GM18858 (cell line): ENCODE measurements around the gene CDSN.
A peak's percentile ranks its signal among the peaks of the same experiment; 100 is the strongest.
"Not testable (repeated sequence)": the region's sequence is repeated elsewhere in the genome, so short reads cannot be mapped to it uniquely, and the experiment has no call there.

Experiments
- ATAC-seq: cut with Tn5 transposase; IDR thresholded peaks from one replicate; pipeline ENCODE4 v1.9.1; 2021; ENCODE audit not compliant: unreplicated experiment

CDSN gene, protein sequence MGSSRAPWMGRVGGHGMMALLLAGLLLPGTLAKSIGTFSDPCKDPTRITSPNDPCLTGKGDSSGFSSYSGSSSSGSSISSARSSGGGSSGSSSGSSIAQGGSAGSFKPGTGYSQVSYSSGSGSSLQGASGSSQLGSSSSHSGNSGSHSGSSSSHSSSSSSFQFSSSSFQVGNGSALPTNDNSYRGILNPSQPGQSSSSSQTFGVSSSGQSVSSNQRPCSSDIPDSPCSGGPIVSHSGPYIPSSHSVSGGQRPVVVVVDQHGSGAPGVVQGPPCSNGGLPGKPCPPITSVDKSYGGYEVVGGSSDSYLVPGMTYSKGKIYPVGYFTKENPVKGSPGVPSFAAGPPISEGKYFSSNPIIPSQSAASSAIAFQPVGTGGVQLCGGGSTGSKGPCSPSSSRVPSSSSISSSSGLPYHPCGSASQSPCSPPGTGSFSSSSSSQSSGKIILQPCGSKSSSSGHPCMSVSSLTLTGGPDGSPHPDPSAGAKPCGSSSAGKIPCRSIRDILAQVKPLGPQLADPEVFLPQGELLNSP

GRCh38 chr6:31120151-31120915 is at the start of gene CDSN:
TSS of gene CDSN (minus strand) at chr6:31120446. CDS start at chr6:31120419, 27 bp downstream.
- ATAC-seq = no peak

- no peak for ATAC-seq
Measured at GRCh38 chr6:31169123-31169857, 49.0 kb upstream of the CDSN start.

GRCh38 chr6:31168606-31169005 is 48.4 kb upstream of the CDSN start:
- no peak for ATAC-seq

- ATAC-seq = no peak
Measured at GRCh38 chr6:31165986-31166385, 45.7 kb upstream of the CDSN start.

DNA sequence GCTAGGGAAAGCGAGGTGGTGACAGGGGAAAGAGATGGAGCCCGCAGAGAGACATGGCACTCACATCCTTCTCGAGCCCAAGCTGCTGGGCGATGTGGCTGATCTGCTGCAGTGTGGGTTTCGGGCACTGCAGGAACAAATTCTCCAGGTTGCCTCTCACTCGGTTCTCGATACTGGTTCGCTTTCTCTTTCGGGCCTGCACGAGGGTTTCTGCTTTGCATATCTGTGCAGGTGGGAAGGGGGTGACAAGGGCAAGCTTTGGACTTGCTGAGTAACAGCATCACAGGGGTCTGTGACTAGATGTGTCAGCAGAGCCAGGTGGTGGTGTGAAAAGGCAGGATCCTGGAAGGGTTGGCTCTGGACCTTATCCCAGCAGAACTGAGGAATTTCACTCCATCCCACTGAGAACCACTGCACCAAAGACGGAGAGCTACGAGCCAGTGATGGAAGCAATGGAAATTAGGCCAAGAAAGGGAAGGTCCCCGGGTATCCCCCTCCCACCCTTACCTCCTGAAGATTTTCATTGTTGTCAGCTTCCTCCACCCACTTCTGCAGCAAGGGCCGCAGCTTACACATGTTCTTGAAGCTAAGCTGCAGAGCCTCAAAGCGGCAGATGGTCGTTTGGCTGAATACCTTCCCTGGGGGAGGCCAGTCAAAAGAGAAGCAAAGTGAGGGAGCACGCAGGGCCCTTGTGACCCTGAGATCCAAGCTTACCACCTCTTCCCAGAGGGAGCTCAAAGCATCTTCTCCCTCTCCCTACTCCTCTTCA is 45.0 kb upstream of the CDSN start:
- peak; percentile 68 for ATAC-seq

DNA sequence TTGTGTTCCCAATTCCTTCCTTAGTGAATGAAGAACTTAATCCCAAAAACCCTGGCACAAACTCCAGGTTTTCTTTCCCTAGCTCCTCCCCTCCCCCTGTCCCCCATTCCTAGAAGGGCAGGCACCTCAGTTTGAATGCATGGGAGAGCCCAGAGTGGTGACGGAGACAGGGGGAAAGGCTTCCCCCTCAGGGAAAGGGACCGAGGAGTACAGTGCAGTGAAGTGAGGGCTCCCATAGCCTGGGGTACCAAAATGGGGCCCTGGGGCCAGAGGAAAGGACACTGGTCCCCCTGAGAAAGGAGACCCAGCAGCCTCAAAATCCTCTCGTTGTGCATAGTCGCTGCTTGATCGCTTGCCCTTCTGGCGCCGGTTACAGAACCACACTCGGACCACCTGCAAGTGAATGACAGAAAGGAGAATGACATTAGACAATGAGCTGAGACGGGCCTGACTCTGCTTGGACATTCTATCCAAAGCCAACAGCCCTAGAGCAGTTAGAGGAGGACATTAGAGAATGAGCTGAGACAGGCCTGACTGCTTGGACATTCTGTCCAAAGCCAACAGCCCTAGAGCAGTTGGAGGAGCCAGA is 44.3 kb upstream of the CDSN start:
- ATAC-seq = not testable (repeated sequence)

DNA sequence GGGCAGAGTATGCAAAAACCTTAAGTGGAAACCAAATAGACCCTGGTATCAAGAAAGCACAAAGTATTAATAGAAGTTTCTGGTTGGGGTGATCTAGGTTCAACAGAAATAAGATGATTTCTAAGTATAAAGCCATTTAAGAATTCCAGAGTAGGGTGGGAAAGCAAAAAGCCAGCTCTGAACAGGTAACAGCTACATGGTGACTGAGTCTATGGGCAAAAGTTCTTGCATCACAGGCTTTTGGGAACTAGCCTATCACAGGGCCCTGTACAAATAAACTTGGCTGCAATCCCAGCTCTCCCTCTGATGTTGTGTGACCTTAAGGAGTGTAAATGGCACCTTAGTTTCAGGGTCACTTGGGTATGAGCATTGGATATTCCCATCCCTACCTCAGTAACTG is 43.7 kb upstream of the CDSN start:
- no peak for ATAC-seq

DNA sequence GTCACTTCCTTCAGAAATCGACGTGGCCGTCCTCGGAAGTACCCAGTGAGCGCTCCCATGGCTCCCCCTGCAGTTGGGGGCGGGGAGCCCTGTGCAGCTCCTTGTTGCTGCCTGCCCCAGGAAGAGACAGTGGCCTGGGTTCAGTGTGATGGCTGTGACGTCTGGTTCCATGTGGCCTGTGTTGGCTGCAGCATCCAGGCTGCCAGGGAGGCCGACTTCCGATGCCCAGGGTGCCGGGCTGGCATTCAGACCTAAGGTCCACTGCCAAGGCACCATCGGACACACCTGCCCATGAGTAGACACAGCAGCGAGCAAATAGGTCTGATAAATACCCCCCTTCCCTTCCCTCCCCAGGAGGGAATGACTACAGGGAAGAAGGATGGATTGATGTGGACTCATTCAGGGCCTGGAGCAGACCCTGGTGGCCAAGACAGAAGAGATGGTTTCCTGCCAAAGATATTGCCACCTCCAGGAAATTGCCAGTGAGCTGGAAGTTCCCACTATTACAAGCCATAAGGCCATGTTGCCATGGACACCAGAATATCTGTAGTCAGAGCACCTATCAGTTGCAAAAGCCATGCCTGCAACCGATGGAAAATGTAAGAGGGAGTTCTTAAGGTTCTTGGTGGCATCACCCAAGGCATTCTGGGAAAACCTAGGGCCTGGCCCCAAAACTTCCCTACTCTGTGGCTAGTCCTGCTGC is 42.4 kb upstream of the CDSN start:
- no peak for ATAC-seq

DNA sequence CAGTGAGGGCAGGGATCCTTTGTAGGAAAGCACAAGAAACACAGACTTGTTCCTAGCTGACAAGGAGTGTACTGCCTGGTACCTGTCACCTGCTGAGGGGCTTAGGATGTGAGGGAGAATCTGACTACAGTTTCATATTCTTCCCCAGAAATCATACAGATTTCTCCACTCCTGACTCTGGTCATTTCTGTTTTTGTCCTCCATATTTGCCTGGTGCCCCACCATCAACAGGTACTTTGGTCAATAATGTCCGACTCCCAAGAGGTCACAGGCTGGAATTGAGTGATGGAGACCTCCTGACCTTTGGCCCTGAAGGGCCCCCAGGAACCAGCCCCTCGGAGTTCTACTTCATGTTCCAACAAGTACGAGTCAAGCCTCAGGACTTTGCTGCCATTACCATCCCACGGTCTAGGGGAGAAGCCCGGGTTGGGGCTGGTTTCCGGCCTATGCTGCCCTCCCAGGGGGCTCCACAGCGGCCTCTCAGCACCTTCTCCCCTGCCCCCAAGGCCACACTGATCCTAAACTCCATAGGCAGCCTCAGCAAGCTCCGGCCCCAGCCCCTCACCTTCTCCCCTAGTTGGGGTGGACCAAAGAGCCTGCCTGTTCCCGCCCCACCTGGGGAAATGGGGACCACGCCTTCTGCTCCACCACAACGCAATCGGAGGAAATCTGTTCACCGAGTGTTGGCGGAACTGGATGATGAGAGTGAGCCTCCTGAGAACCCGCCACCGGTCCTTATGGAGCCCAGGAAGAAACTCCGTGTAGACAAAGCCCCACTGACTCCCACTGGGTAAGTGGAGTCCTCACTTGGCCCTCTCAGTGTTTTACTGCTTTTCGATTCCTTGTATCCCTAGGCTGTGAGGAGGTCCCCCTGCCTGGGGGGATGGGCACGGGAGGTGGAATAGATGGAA is 41.2 kb upstream of the CDSN start:
- no peak for ATAC-seq

GRCh38 chr6:31158863-31159855 is 38.9 kb upstream of the CDSN start:
- ATAC-seq = no peak

DNA sequence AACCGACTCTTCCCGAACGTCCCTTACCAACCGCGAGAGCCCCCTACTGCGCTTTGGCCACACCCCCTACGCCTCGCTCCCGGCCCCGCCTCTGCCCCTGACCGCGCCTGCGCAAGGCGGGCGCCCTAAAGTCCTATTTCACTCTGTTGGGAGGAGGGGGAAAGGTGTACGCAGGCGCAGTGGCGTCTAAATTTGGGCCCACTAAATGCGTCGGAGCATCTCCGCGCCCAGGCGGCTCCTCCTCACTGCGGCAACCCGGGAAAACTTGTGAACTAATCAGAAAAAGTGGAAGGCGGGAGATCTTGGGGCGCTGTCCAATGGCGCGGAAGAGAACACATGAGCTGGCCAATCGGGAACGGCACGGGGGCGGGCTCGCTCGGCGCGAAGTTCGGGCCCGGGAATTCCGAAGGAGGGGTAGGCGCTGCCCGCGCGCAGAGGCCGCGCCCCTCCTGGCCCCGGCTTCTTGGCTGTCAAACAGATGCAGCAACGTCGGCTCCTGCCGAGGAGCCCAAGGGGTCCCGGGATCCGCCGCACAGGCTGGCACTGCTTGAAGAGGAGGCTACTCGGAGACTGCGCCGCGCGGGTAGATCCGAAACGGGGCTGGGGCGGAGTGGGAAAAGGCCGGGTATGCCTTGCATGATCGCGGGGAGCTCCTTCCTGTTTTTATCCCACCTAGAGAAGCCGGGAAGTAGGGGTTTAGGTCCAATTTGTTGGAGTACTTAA is 38.1 kb upstream of the CDSN start, which contains the start of gene TCF19:
TCF19 (plus strand) TSS at position 450 of the 723 bp plus-strand sequence. CDS start 881 bp downstream, outside the sequence.
- peak; percentile 68 for ATAC-seq

DNA sequence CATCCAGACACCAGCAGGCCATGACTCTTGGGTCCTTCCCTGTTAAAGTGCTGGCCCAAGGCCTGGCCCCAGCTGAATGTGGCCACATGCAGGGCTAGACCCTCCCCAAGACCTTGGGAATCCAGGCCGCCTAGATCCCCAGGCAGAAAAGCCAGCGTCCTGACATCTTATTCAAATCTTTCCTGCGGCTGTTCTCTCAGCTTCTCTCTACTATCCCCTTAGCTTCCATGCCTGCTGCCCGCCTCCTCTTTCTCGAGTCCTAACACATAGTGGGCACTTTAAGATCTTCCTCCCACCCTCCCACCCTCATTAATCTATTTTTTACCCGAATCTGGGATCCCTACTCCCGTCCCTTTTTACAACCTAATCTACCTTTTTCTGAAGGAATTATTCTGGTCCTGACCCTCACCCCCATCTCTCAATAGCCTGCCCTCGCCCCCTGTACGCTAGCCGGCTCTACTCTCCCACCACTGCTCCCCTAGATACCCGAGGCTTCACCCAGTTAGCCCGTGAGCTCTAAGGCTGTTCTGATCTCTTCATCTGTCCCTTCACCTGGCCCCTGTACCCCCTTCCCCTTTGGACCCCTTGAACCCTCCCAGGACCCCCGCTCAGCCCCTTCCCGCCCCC is 37.4 kb upstream of the CDSN start, which contains the start of gene CCHCR1:
CCHCR1 (minus strand) TSS at position 290 of the 627 bp plus-strand sequence; CDS start at position 88, 202 bp downstream.
- no peak for ATAC-seq

GRCh38 chr6:31156641-31157040 is 36.4 kb upstream of the CDSN start:
- no peak for ATAC-seq

- no peak for ATAC-seq
Measured at GRCh38 chr6:31154436-31154835, 34.2 kb upstream of the CDSN start.

DNA sequence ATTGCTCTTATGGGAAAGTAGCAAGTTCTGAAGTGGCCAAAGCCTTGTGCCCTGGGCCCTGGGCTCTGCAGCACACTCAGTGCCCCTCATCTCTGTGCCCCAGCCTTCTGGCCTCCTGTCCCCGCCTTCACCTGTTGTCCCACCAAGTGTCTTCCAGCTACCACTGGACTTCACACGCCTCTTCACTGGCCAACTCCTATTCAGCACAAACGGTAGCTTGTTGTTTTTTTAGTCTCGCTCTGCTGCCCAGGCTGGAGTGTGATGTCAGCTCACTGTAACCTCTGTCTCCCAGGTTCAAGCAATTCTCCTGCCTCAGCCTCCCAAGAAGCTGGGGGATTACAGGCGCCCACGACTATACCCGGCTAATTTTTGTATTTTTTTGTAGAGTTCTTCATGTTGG is 32.5 kb upstream of the CDSN start:
- ATAC-seq = no peak
